Peyer's patch (tissue), 4 donors: ENCODE measurements around the gene MATK.

Source experiments
- CTCF ChIP-seq, 6 experiments: fragments of 450-650 bp in 4 of 6; fragments of 200-600 bp in 2 of 6; sonication (generic) in 1 of 6; IDR thresholded peaks; one replicate each; pipeline ENCODE4 v1.5.1; 2017 to 2019; ENCODE audit warnings: antibody characterized with exemption in 6 of 6, mild to moderate bottlenecking in 3 of 6, moderate library complexity in 1 of 6
- POLR2A ChIP-seq, 2 donors: fragments of 450-650 bp; IDR thresholded peaks; one replicate each; pipeline ENCODE4 v1.5.1; 2017; ENCODE audit warnings: antibody characterized with exemption in 2 of 2, mild to moderate bottlenecking in 2 of 2, moderate library complexity in 2 of 2

- TF ChIP-seq CTCF (IDR thresholded peaks at IDR 0.05), result no peak
- no peak for TF ChIP-seq POLR2A (IDR thresholded peaks at IDR 0.05)
These were observed 24.7 kb upstream of the MATK start for GRCh38 chr19:3810708-3811355.
